C4-2B (cell line): ENCODE data around the gene EIF5AL1.
"Not testable (repeated sequence)": the region's sequence is repeated elsewhere in the genome, so short reads cannot be mapped to it uniquely, and the experiment has no call there.

Experiments used
- ZFX ChIP-seq: fragments of 450-650 bp; IDR thresholded peaks from 2 replicates; pipeline ENCODE4 v1.6.1; 2017
- TF ChIP-seq, protein P1 (sequence below): fragments of 450-650 bp; conservative IDR thresholded peaks from 2 replicates; pipeline ENCODE4 v1.5.1; 2017; ENCODE audit warnings: mild to moderate bottlenecking

DNA sequence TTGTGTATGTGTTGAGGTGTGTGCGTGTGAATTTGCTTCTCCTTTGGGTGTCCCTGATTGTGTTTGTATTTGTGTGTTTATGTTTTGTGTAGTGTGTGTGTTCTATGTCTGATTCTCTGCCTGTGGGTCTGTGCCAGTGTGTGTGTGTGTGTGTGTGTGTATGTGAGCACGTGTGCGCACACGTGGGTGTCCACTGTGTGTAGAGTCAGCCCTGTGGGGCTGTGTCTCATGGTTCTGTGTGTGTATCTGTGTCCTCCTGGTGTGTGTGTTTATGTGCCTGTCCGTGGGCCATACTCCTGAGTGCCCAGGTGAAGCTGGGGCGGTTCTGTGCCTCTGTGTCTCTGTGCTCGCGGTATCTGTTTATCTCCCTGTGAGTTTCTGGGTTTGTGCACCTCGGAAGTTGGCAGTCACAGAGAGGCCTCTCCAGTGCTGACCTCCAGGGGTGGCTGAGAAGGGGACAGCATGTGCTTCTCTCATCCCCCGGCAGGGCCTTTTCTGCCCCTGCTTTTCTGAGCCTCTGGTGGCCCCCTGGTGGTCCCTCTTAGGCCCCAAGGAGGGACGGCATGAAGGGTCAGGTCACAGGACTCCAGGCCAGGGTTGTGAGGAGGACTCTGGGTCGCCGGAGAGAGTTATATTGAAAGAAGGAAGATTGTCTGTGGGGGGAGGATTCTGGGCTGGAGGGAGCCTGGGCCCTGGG lies 11.0 kb downstream of the EIF5AL1 start:
- TF ChIP-seq, protein P1, sequence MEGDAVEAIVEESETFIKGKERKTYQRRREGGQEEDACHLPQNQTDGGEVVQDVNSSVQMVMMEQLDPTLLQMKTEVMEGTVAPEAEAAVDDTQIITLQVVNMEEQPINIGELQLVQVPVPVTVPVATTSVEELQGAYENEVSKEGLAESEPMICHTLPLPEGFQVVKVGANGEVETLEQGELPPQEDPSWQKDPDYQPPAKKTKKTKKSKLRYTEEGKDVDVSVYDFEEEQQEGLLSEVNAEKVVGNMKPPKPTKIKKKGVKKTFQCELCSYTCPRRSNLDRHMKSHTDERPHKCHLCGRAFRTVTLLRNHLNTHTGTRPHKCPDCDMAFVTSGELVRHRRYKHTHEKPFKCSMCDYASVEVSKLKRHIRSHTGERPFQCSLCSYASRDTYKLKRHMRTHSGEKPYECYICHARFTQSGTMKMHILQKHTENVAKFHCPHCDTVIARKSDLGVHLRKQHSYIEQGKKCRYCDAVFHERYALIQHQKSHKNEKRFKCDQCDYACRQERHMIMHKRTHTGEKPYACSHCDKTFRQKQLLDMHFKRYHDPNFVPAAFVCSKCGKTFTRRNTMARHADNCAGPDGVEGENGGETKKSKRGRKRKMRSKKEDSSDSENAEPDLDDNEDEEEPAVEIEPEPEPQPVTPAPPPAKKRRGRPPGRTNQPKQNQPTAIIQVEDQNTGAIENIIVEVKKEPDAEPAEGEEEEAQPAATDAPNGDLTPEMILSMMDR, result not testable (repeated sequence)
- not testable (repeated sequence) for TF ChIP-seq ZFX
